GM12892 (cell line): Measurements from ENCODE around the gene TBX3.

Experiments
- POLR2A ChIP-seq: IDR thresholded peaks from 2 replicates; pipeline ENCODE4 v1.6.1; 2011; ENCODE audit warnings: low read depth, low read length, control low read depth
- POLR2AphosphoS5 ChIP-seq: IDR thresholded peaks from 2 replicates; pipeline ENCODE4 v1.6.1; 2011; ENCODE audit warnings: low read depth, low read length, control low read depth
- TAF1 ChIP-seq: IDR thresholded peaks from 2 replicates; pipeline ENCODE4 v1.6.1; 2011; ENCODE audit warnings: low read depth, mild to moderate bottlenecking, control low read depth, low read length, borderline replicate concordance

GRCh38 chr12:114703060-114703493, 19.1 kb upstream of the TBX3 start:
- TF ChIP-seq POLR2A (no peak), TAF1 (no peak), POLR2AphosphoS5 (no peak)
